ENCODE results near the gene LRWD1. TPM values are rescaled to one million over a fixed set of nuclear protein-coding genes. Genes with fewer than 3 reads are reported as not detected.
A peak's percentile ranks its signal among the peaks of the same experiment; 100 is the strongest.

Gene LRWD1
- total RNA-seq, 2 experiments from 2014 or later = 9.4 to 11.0 TPM

DNA sequence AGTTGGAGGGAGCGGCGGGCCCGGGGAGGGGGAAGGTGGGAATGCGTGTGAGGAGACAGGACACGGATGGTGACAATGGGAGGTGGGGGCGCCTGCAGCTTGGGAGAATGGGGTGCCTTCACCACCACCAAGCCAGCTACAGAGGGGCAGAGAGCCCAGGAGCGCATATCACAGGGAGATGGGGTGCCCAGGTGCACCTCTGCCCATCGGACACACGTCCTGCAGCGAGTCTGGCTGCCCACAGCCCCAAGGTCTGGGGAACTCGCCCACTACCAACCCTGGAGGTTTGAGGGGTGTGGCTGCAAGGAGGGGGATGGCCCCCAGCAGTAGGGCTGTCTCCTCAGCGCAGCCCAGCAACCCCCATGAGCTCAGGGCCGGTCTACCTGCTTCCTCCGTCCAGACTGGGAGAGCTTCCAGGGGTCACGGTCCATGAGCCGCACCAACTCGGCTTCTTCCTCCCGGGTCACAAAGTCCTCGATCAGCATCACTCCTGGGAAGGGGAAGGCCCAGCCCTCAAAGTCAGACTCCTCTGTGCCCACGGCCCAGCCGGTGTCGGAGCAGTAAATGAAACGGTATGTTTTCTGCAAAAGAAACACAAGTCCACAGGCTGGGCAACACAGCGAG lies 5.5 kb upstream of the LRWD1 start:
- no peaks in the 10 kb centered on the region for H3K9me3 Mint-ChIP-seq
- H3K4me3 Mint-ChIP-seq = no peak overlapping the region
- no peaks in the 10 kb centered on the region for H3K27me3 Mint-ChIP-seq (ENCODE audit: low read depth)
- H3K36me3 Mint-ChIP-seq (ENCODE audit: low read depth) = peaks cover 5% of the 10 kb centered on the region
- no peak for DNase-seq
- intact Hi-C loops (cut with micrococcal nuclease) = no loop called here
- peaks cover 10% of the 10 kb centered on the region for H3K4me1 Mint-ChIP-seq (ENCODE audit: low read depth)
- CTCF ChIA-PET = no interaction called here
- H3K27ac Mint-ChIP-seq = no peak overlapping the region

DNA sequence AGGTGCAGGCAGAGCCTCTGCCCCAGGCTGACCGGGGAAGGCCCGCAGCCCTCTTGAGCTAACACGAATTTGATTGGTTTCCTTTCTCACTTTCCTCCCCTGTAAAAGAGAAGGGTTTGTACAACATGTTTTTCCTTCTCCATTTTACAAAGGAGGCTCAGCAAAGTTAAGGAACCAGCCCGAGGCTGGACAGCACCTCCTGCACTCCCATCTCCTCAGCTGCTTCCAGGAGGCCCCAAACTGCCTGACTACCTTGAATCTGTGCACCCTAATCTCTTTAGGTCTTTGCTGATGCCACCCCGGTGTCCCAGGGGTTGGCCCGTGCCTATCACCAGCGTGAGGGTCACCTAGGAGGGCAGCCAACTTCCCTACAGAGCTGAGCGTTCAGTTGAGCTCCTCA lies 4.3 kb upstream of the LRWD1 start:
- peaks cover 5% of the 10 kb centered on the region for H3K36me3 Mint-ChIP-seq (ENCODE audit: low read depth)
- no peaks in the 10 kb centered on the region for H3K27me3 Mint-ChIP-seq (ENCODE audit: low read depth)
- DNase-seq = no peak
- H3K27ac Mint-ChIP-seq = no peak overlapping the region
- intact Hi-C loops (cut with micrococcal nuclease) = loop anchor here (5.0 kb wide), 2 partner anchors 98 to 287 kb away; partner anchors contain the start of gene FAM185A
- CTCF ChIA-PET = interaction anchor here (0.5 kb wide), 1 partner anchor 19 kb away, joined by 3 read pairs; no protein-coding TSS in a partner anchor
- peaks cover 10% of the 10 kb centered on the region for H3K4me1 Mint-ChIP-seq (ENCODE audit: low read depth)
- H3K9me3 Mint-ChIP-seq = no peaks in the 10 kb centered on the region
- H3K4me3 Mint-ChIP-seq = no peak overlapping the region

DNA sequence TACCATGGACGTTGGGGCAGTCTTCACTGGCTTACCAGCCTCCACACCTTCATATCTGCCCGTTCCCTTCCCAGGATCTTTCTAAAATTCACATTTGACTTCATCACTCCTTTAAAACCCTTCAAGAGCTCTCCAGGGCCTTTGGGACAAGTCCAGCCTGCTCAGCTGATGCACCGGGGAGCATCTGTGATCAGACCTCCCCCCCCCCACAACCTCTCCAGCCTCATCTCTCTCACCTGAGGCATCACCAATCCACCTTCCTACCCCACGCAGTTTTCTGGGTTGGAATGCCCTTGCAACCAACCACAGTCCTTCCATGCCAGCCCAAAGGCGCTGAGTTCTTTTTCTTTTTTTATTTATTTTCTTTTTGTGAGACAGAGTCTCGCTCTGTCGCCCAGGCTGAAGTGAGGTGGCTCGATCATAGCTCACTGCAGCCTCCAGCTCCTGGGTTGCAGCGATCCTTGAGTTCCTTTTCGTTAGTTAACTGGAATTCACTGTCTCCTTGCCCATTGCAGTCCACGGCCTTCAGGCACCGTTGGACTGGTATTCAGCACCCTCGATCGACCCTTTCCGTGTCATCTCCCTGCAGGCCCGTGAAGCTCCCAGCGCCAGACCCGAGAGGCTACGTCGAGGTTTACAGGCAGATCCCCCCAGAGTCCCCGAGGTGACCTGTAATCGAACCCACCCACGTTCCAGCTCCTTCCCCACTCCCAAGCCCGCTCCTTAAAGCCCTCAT lies 775 bp upstream of the LRWD1 start:
- intact Hi-C loops (cut with micrococcal nuclease) = loop anchor here (1.0 to 5.0 kb wide), 6 partner anchors 33 to 283 kb away; partner anchors contain the start of genes FAM185A, PRKRIP1 and SH2B2
- Mint-ChIP-seq H3K27me3 (ENCODE audit: low read depth) (no peaks in the 10 kb centered on the region), H3K27ac (peak overlapping the region; percentile 63), H3K9me3 (no peaks in the 10 kb centered on the region), H3K36me3 (ENCODE audit: low read depth) (peaks cover 7% of the 10 kb centered on the region), H3K4me3 (peak overlapping the region; percentile 91), H3K4me1 (ENCODE audit: low read depth) (peaks cover 27% of the 10 kb centered on the region)
- CTCF ChIA-PET = interaction anchor here (0.7 to 4.2 kb wide), 6 partner anchors 26 to 72 kb away, joined by 3 to 17 read pairs (median 4); no protein-coding TSS in a partner anchor
- DNase-seq = no peak

DNA sequence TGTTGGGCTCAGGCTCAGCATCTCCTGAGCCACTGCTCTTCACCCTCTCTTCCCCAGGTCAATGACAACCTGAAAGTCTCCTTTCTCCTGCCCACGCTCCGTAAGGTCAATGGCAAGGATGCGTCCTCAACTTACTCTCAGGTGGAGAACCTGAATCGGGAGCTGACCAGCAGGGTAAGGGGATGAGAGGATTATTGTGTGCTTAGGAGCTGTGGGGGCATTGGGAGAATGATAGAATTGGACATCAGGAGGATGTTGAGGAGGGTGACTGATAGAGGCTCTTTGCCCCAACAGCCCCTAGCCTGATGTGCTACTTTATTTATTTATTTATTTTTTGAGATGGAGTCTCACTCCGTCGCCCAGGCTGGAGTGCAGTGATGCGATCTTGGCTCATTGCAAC lies 1.3 kb downstream of the LRWD1 start:
- intact Hi-C loops (cut with micrococcal nuclease) = no loop called here
- H3K4me3 Mint-ChIP-seq = peak overlapping the region; percentile 91
- no peaks in the 10 kb centered on the region for H3K27me3 Mint-ChIP-seq (ENCODE audit: low read depth)
- no peak for DNase-seq
- peaks cover 8% of the 10 kb centered on the region for H3K36me3 Mint-ChIP-seq (ENCODE audit: low read depth)
- H3K27ac Mint-ChIP-seq = no peak overlapping the region
- no peaks in the 10 kb centered on the region for H3K9me3 Mint-ChIP-seq
- peaks cover 27% of the 10 kb centered on the region for H3K4me1 Mint-ChIP-seq (ENCODE audit: low read depth)
- CTCF ChIA-PET = interaction anchor here (0.7 to 4.2 kb wide), 9 partner anchors 10 to 233 kb away, joined by 3 to 25 read pairs (median 5); no protein-coding TSS in a partner anchor

DNA sequence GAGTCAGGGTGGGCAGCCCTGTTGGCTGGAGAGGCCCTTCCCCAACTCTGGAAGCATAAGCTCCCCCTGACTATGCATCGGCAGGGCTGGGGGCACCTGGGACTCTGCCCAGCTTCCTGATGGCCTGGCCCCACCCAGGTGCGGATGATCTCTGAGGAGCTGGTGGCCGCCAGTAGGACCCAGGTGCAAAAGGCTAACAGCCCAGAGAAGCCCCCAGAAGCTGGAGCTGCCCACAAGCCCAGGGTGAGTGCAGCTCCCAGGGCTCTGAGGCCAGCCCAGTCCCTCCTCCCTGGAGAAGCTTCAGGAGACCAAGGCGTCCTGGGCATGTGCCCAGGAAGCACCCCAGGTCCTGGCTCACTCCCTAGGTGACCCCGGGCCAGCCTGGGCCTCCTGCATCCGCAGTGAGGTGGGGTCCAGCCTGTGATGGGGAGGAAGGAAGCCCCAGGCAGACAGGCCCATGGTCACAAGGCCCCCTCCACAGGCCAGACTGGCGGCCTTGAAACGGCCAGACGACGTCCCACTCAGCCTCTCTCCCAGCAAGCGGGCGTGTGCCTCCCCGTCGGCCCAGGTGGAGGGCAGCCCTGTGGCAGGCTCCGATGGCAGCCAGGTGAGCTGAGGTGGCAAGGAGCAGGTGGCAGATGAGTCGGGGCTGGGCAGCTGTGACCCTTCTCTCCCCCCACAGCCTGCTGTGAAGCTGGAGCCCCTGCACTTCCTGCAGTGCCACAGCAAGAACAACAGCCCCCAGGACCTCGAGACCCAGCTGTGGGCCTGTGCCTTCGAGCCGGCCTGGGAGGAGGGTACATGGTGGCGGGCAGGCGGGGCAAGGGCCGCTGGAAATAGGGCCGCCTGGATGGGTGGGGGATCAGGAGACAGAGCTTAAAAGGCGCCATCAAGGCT lies 3.0 kb downstream of the LRWD1 start:
- H3K9me3 Mint-ChIP-seq = no peaks in the 10 kb centered on the region
- no peak overlapping the region for H3K4me3 Mint-ChIP-seq
- intact Hi-C loops (cut with micrococcal nuclease) = no loop called here
- no peak overlapping the region for H3K27ac Mint-ChIP-seq
- DNase-seq = no peak
- H3K27me3 Mint-ChIP-seq (ENCODE audit: low read depth) = no peaks in the 10 kb centered on the region
- CTCF ChIA-PET = interaction anchor here (0.6 to 4.2 kb wide), 18 partner anchors 14 to 231 kb away, joined by 3 to 25 read pairs (median 4); no protein-coding TSS in a partner anchor
- peaks cover 23% of the 10 kb centered on the region for H3K4me1 Mint-ChIP-seq (ENCODE audit: low read depth)
- peaks cover 5% of the 10 kb centered on the region for H3K36me3 Mint-ChIP-seq (ENCODE audit: low read depth)

DNA sequence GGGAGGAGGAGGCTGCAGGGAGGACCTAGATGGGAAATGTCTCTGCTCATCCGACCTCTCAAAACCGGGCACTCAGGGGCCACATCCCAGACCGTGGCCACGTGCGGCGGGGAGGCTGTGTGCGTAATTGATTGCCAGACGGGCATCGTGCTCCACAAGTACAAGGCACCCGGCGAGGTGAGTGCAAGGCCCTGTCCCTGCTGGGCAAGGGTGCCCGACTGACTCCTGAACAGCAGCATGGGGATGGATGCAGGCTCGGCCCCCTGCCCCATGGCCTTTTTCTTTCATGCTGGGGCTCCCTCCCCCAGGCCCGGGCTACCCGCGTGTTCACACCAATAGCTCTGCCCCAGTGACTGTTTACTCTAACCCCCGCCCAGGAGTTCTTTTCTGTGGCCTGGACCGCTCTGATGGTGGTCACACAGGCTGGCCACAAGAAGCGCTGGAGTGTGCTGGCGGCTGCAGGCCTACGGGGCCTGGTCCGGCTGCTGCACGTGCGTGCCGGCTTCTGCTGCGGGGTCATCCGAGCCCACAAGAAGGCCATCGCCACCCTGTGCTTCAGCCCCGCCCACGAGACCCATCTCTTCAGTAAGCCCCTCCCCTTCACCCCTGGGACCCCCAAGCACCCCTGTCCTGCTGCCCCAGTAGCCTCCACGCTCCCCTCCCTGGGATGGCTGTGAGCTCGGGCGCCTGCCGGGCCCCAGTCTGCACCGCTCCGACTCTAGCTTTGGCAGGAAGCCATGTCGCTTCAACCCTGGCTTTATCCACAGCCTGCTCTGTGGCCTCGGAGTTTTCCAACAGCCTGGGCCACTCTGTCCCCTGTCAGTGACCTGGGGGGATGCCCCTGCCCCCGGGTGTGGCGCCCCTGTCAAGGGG lies 3.9 kb downstream of the LRWD1 start:
- Mint-ChIP-seq H3K4me3 (no peak overlapping the region), H3K27ac (no peak overlapping the region), H3K27me3 (ENCODE audit: low read depth) (no peaks in the 10 kb centered on the region), H3K9me3 (no peaks in the 10 kb centered on the region), H3K4me1 (ENCODE audit: low read depth) (peaks cover 21% of the 10 kb centered on the region), H3K36me3 (ENCODE audit: low read depth) (peaks cover 5% of the 10 kb centered on the region)
- no peak for DNase-seq
- CTCF ChIA-PET = interaction anchor here (1.4 to 3.4 kb wide), 5 partner anchors 16 to 191 kb away, joined by 3 to 25 read pairs (median 4); no protein-coding TSS in a partner anchor
- intact Hi-C loops (cut with micrococcal nuclease) = no loop called here

DNA sequence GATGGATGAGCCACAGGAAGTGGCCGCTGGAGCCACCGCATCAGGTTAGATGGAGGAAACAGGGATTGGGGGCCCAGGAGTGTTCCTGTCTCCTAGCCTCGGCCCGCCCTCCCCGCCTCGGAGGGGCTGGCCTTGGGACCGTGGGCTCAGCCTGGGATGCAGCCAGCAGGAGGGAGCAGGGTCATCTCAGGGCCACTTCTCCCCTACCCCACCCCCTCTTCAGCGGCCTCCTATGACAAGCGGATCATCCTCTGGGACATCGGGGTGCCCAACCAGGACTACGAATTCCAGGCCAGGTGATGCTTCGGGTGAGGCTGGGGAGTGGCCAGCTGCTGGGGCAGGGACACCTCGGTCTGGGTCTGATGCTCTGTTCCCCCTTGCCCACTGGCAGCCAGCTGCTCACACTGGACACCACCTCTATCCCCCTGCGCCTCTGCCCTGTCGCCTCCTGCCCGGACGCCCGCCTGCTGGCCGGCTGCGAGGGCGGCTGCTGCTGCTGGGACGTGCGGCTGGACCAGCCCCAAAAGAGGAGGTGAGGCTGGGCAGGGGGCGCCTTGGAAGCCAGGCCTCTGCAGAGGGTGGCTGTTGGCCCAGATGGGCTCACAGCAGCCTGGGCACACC lies 4.7 kb downstream of the LRWD1 start:
- H3K4me1 Mint-ChIP-seq (ENCODE audit: low read depth) = peaks cover 17% of the 10 kb centered on the region
- DNase-seq = no peak
- CTCF ChIA-PET = interaction anchor here (1.4 kb wide), 1 partner anchor 57 kb away, joined by 3 read pairs; no protein-coding TSS in a partner anchor
- intact Hi-C loops (cut with micrococcal nuclease) = no loop called here
- H3K9me3 Mint-ChIP-seq = no peaks in the 10 kb centered on the region
- no peaks in the 10 kb centered on the region for H3K27me3 Mint-ChIP-seq (ENCODE audit: low read depth)
- no peak overlapping the region for H3K4me3 Mint-ChIP-seq
- no peak overlapping the region for H3K27ac Mint-ChIP-seq
- H3K36me3 Mint-ChIP-seq (ENCODE audit: low read depth) = peaks cover 4% of the 10 kb centered on the region

DNA sequence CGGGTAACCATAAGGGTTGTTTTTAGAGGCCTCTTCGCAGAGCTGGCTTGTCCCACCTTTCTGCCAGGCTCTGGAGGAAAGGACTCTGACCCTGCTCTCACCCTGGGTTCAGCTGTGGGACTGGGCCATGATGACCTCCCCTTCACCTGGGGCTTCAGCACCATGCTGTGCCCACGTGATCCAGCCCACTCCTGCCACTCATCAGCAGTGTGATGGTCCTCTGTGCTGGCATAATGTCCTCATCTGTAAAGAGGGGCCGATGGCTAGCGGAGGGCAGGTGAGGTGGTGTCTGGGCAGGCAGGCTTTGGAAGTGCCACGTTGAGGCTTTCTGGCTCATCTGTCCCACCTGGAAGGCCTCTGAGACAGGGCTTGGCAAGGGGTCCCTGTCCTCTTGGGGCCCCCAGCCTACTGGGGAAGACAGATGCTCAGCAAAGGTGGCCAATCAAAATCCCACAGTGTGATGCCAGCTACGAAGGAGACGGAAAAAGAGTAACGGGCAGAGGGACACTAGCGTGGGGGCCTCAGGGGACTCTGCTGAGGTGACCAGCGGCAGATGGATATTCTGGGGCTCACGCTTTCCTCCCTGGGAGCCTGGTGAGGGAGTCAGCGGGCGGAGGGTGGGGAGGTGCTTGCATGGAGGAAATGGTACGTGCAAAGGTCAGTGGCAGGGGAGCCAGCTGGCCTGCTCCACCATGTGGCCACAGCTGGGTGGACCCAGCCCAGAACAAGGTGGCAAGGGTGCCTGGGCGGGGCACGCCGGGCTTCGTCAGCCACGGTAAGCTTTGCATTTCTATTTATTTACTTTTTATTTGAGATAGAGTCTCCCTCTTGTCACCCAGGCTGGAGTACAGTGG lies 5.4 kb downstream of the LRWD1 start:
- CTCF ChIA-PET = interaction anchor here (1.0 kb wide), 1 partner anchor 33 kb away, joined by 3 read pairs; no protein-coding TSS in a partner anchor
- no peaks in the 10 kb centered on the region for H3K27me3 Mint-ChIP-seq (ENCODE audit: low read depth)
- H3K4me3 Mint-ChIP-seq = no peak overlapping the region
- intact Hi-C loops (cut with micrococcal nuclease) = no loop called here
- DNase-seq = no peak
- no peaks in the 10 kb centered on the region for H3K9me3 Mint-ChIP-seq
- H3K36me3 Mint-ChIP-seq (ENCODE audit: low read depth) = peaks cover 4% of the 10 kb centered on the region
- H3K4me1 Mint-ChIP-seq (ENCODE audit: low read depth) = peaks cover 17% of the 10 kb centered on the region
- H3K27ac Mint-ChIP-seq = no peak overlapping the region

DNA sequence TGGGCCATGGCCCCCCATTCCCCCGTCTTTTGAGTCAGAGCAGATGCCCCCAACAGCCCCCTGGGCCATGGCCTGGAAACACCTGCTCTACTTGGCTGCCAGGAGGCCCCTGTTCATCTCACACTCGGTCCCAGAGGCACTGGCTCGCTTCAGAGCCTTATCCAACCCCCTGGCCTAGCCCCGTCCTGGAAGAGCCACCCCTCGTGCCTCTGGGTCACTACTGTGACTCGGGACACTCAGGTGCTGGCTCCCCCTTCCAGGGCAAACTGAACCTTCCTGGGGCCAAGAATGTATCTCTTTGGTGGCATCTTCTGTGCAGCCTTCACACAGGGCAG lies 7.0 kb downstream of the LRWD1 start:
- H3K27ac Mint-ChIP-seq = no peak overlapping the region
- no peak for DNase-seq
- no peaks in the 10 kb centered on the region for H3K9me3 Mint-ChIP-seq
- H3K4me3 Mint-ChIP-seq = no peak overlapping the region
- H3K4me1 Mint-ChIP-seq (ENCODE audit: low read depth) = peaks cover 5% of the 10 kb centered on the region
- peaks cover 4% of the 10 kb centered on the region for H3K36me3 Mint-ChIP-seq (ENCODE audit: low read depth)
- H3K27me3 Mint-ChIP-seq (ENCODE audit: low read depth) = no peaks in the 10 kb centered on the region
- intact Hi-C loops (cut with micrococcal nuclease) = no loop called here
- CTCF ChIA-PET = no interaction called here

DNA sequence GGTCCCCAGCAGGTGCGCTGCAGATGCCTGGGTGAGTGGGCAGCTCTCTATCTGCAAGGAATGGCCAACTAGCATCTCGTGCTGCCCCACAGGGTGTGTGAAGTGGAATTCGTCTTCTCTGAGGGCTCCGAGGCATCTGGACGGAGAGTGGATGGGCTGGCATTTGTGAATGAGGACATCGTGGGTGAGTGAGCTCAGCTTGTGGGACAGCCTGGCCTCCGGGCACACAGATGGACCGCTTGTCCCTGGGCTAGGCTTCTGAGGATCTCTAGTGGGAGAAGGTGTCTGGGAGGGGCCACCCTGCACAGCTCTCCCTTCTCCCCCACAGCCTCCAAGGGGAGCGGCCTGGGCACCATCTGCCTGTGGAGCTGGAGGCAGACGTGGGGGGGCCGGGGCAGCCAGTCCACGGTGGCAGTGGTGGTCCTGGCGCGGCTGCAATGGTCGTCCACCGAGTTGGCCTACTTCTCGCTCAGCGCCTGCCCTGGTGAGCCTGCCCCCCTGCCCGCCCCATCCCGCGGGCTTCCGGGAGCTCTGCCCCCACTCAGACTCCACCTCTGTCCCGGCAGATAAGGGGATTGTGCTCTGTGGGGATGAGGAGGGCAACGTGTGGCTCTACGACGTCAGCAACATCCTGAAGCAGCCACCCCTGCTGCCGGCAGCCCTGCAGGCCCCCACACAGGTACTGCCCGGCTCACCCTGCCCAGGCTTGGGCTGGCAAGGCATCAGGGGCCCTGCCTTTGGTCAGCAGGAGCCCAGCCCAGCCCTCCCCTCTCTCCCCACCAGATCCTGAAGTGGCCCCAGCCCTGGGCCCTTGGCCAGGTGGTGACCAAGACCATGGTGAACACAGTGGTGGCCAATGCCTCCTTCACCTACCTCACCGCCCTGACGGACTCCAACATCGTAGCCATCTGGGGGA lies 7.6 kb downstream of the LRWD1 start:
- Mint-ChIP-seq H3K4me1 (ENCODE audit: low read depth) (no peaks in the 10 kb centered on the region), H3K9me3 (no peaks in the 10 kb centered on the region), H3K27me3 (ENCODE audit: low read depth) (no peaks in the 10 kb centered on the region), H3K27ac (no peak overlapping the region), H3K36me3 (ENCODE audit: low read depth) (peaks cover 2% of the 10 kb centered on the region), H3K4me3 (no peak overlapping the region)
- intact Hi-C loops (cut with micrococcal nuclease) = no loop called here
- no peak for DNase-seq
- CTCF ChIA-PET = no interaction called here

Data from activated naive CD4-positive, alpha-beta T cell treated with anti-CD3 and anti-CD28 coated beads for 36 hours (primary cell).